Progenitor cell of endocrine pancreas (in vitro differentiated cells): ENCODE data around the gene FOXP3. TPM values are rescaled to one million over a fixed set of nuclear protein-coding genes. Genes with fewer than 3 reads are reported as not detected.

ENCODE experiments used
- DNase-seq: peaks from one replicate; pipeline ENCODE4 v3.0.0; 2021; ENCODE audit warnings: low spot score; ENCODE audit not compliant: unreplicated experiment
- H3K27ac Mint-ChIP-seq: 2 replicates; pipeline ENCODE4 v1.8.0; 2021; ENCODE audit warnings: mild to moderate bottlenecking, moderate library complexity, mixed read lengths
- H3K27me3 Mint-ChIP-seq: 2 replicates; pipeline ENCODE4 v1.8.0; 2021; ENCODE audit warnings: mixed read lengths
- H3K36me3 Mint-ChIP-seq: 2 replicates; pipeline ENCODE4 v1.8.0; 2022; ENCODE audit warnings: mixed read lengths; ENCODE audit not compliant: insufficient read depth
- H3K4me1 Mint-ChIP-seq: 2 replicates; pipeline ENCODE4 v1.8.0; 2021; ENCODE audit warnings: low read depth, mixed read lengths
- H3K4me3 Mint-ChIP-seq: 2 replicates; pipeline ENCODE4 v1.8.0; 2021; ENCODE audit warnings: low read depth, mild to moderate bottlenecking, moderate library complexity, mixed read lengths
- H3K9me3 Mint-ChIP-seq: 2 replicates; pipeline ENCODE4 v1.8.0; 2021; ENCODE audit warnings: low read depth, mixed read lengths
- CTCF ChIP-seq: fragments of 200-600 bp; sonication (generic); IDR thresholded peaks from one replicate; pipeline ENCODE4 v1.5.0; 2021; ENCODE audit warnings: antibody characterized with exemption, mild to moderate bottlenecking; ENCODE audit not compliant: unreplicated experiment
- total RNA-seq: library from RNA; stranded (reverse); gene quantifications from 2 replicates; pipeline ENCODE4 v1.2.1, GENCODE V29; 2021

FOXP3 gene
- total RNA-seq, 1 donor from 2014 or later: 0.24 TPM

- no peak overlapping the region for H3K4me3 Mint-ChIP-seq
- DNase-seq: no peak
- H3K27me3 Mint-ChIP-seq: peaks cover 3% of the 10 kb centered on the region
- H3K27ac Mint-ChIP-seq: no peak overlapping the region
- no peak for TF ChIP-seq CTCF
- H3K36me3 Mint-ChIP-seq: peaks cover 3% of the 10 kb centered on the region
- H3K4me1 Mint-ChIP-seq: no peaks in the 10 kb centered on the region
- H3K9me3 Mint-ChIP-seq: peaks cover 15% of the 10 kb centered on the region
These were observed 8.1 kb downstream of the FOXP3 start for GRCh38 chrX:49256268-49256995.

GRCh38 chrX:49254639-49255038, 9.9 kb downstream of the FOXP3 start:
- no peak for DNase-seq
- Mint-ChIP-seq H3K9me3 (peaks cover 15% of the 10 kb centered on the region), H3K27ac (no peak overlapping the region), H3K4me3 (no peak overlapping the region), H3K4me1 (no peaks in the 10 kb centered on the region), H3K27me3 (peaks cover 3% of the 10 kb centered on the region), H3K36me3 (peaks cover 3% of the 10 kb centered on the region)
- no peak for TF ChIP-seq CTCF

- DNase-seq: no peak
- H3K27ac Mint-ChIP-seq: no peak overlapping the region
- H3K9me3 Mint-ChIP-seq: peaks cover 12% of the 10 kb centered on the region
- no peak for TF ChIP-seq CTCF
- no peaks in the 10 kb centered on the region for H3K4me1 Mint-ChIP-seq
- H3K27me3 Mint-ChIP-seq: no peaks in the 10 kb centered on the region
- no peak overlapping the region for H3K4me3 Mint-ChIP-seq
- H3K36me3 Mint-ChIP-seq: peaks cover 3% of the 10 kb centered on the region
These were observed 13.2 kb downstream of the FOXP3 start for GRCh38 chrX:49251325-49251724.

- Mint-ChIP-seq H3K4me3 (no peak overlapping the region), H3K27me3 (no peaks in the 10 kb centered on the region), H3K4me1 (no peaks in the 10 kb centered on the region), H3K27ac (no peak overlapping the region), H3K36me3 (peaks cover 3% of the 10 kb centered on the region), H3K9me3 (peaks cover 12% of the 10 kb centered on the region)
- no peak for TF ChIP-seq CTCF
- no peak for DNase-seq
These were observed 13.9 kb downstream of the FOXP3 start for GRCh38 chrX:49250578-49250977.

GRCh38 chrX:49250066-49250465, 14.4 kb downstream of the FOXP3 start:
- Mint-ChIP-seq H3K36me3 (peaks cover 3% of the 10 kb centered on the region), H3K27me3 (no peaks in the 10 kb centered on the region), H3K27ac (no peak overlapping the region), H3K9me3 (peaks cover 12% of the 10 kb centered on the region), H3K4me1 (no peaks in the 10 kb centered on the region), H3K4me3 (no peak overlapping the region)
- DNase-seq: no peak
- no peak for TF ChIP-seq CTCF
